Measurements from ENCODE around the gene MOXD1. TPM values are rescaled to one million over a fixed set of nuclear protein-coding genes. Genes with fewer than 3 reads are reported as not detected.

Gene MOXD1
- total RNA-seq, 1 donor from 2014 or later: 8.0 TPM

DNA sequence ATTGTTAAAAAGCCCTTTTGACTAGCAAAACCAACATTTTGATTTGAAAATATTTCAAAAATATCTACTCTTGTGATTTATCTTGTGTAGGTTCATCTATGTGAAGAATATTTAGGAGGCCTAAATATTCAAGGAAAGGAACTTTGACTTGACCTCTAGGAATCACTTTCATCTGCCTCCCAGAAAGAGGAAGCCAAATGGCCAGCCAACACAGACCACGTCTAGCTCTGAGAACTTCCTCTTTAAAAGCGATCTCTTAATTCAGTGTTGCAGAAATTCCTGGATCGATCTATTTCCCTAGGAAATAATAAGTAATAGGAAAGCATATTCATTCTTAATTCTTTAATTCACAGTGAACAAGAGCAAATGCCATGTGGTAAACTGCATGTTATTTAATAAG lies 9.6 kb upstream of the MOXD1 start:
- Mint-ChIP-seq H3K4me1 (ENCODE audit: unreplicated experiment) (peaks cover 20% of the 10 kb centered on the region), H3K9me3 (ENCODE audit: unreplicated experiment) (no peaks in the 10 kb centered on the region), H3K27me3 (ENCODE audit: unreplicated experiment) (no peaks in the 10 kb centered on the region), H3K36me3 (ENCODE audit: unreplicated experiment) (no peaks in the 10 kb centered on the region), H3K27ac (ENCODE audit: unreplicated experiment) (no peak overlapping the region), H3K4me3 (ENCODE audit: unreplicated experiment) (no peak overlapping the region)
- TF ChIP-seq, protein P1, sequence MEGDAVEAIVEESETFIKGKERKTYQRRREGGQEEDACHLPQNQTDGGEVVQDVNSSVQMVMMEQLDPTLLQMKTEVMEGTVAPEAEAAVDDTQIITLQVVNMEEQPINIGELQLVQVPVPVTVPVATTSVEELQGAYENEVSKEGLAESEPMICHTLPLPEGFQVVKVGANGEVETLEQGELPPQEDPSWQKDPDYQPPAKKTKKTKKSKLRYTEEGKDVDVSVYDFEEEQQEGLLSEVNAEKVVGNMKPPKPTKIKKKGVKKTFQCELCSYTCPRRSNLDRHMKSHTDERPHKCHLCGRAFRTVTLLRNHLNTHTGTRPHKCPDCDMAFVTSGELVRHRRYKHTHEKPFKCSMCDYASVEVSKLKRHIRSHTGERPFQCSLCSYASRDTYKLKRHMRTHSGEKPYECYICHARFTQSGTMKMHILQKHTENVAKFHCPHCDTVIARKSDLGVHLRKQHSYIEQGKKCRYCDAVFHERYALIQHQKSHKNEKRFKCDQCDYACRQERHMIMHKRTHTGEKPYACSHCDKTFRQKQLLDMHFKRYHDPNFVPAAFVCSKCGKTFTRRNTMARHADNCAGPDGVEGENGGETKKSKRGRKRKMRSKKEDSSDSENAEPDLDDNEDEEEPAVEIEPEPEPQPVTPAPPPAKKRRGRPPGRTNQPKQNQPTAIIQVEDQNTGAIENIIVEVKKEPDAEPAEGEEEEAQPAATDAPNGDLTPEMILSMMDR (IDR thresholded peaks at IDR 0.05): no peak
- no peak for DNase-seq (ENCODE audit: extremely low spot score, unreplicated experiment)

DNA sequence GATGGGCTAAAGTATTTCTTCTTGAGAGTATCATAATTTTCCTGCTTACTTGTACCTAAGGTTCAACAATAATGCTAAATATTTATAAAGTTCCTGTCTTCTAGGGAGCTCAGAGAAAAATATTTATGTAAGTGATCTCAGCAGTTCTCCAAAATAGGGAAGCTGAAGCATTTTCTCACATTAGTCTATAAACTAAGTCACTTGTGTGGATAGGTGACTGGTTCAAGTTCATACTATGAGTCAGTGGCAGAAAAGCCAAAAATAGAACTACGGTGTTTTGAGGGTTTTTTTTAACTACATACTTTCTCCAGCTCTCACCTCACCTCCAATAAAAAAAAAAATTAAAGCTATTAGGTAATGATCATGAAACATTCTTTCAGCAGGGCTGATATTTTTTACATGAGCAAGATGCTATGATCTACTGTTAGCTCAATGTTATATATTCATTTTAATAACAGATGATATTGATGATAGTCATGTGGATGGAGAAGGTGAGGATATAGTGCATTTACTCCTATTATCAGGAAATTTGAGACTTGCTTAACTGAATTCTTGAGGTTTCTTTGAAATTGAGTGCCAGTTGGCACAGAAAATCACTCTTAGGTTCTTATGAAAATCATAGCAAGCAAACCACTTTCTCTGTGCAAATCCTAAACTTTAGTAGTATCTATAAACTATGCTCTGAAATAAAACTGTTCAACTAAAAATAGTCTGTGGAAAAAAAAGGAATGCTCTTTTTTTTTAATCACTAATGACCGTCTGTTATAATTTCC lies 4.1 kb upstream of the MOXD1 start:
- no peaks in the 10 kb centered on the region for H3K27me3 Mint-ChIP-seq (ENCODE audit: unreplicated experiment)
- DNase-seq (ENCODE audit: extremely low spot score, unreplicated experiment): no peak

DNA sequence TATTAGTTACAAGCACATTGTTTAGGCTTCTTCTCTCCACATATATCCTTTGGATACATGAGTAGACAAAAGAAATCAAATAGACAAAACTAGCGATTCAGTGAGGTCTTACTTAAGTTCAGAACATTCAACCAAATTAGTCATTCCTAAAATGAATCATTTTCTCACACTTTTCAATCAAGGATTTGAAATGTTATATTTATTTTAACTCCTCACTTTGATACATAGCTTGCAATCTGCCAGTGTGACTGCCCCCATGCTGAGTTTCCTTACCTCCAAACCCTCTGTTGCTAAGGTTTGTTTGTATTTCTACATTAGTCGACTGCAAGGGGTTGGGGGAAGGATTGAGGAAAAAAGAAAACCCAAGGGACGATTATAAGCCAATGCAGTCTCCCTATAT lies 3.5 kb upstream of the MOXD1 start:
- no peak overlapping the region for H3K4me3 Mint-ChIP-seq (ENCODE audit: unreplicated experiment)
- no peak for DNase-seq (ENCODE audit: extremely low spot score, unreplicated experiment)
- peak overlapping the region; percentile 10 for H3K27ac Mint-ChIP-seq (ENCODE audit: unreplicated experiment)

More for the DNA sequence above, 4.1 kb upstream of the MOXD1 start:
- Mint-ChIP-seq H3K9me3 (ENCODE audit: unreplicated experiment) (no peaks in the 10 kb centered on the region), H3K4me3 (ENCODE audit: unreplicated experiment) (no peak overlapping the region), H3K36me3 (ENCODE audit: unreplicated experiment) (no peaks in the 10 kb centered on the region), H3K4me1 (ENCODE audit: unreplicated experiment) (peaks cover 20% of the 10 kb centered on the region), H3K27ac (ENCODE audit: unreplicated experiment) (no peak overlapping the region)
- TF ChIP-seq, protein P1 (IDR thresholded peaks at IDR 0.05): no peak

DNA sequence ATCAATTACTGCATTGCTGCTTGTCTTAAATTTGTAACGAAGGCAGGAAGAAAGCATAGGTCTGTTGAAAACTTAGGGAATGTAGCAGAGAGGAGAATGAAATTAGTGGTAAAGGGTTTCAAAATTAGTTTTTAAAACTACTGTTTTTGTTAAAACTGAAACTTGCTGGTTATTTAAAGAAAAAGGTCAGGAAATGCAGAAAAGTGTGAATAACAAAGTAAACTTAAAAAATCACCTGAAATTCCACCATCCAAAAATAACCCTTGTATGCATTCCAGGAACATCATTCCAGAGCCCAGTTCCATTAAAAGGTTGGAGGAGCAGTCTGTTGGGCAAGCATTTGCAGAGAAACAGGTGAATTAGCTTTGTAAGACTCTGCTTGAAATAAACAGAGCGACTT lies 3.1 kb upstream of the MOXD1 start:
- no peak for DNase-seq (ENCODE audit: extremely low spot score, unreplicated experiment)
- H3K9me3 Mint-ChIP-seq (ENCODE audit: unreplicated experiment): no peaks in the 10 kb centered on the region
- TF ChIP-seq, protein P1 (IDR thresholded peaks at IDR 0.05): no peak
- no peak overlapping the region for H3K4me3 Mint-ChIP-seq (ENCODE audit: unreplicated experiment)
- peaks cover 27% of the 10 kb centered on the region for H3K4me1 Mint-ChIP-seq (ENCODE audit: unreplicated experiment)
- H3K36me3 Mint-ChIP-seq (ENCODE audit: unreplicated experiment): no peaks in the 10 kb centered on the region
- H3K27me3 Mint-ChIP-seq (ENCODE audit: unreplicated experiment): no peaks in the 10 kb centered on the region
- H3K27ac Mint-ChIP-seq (ENCODE audit: unreplicated experiment): peak overlapping the region; percentile 10

More for the DNA sequence above, 3.5 kb upstream of the MOXD1 start:
- H3K27me3 Mint-ChIP-seq (ENCODE audit: unreplicated experiment): no peaks in the 10 kb centered on the region
- H3K36me3 Mint-ChIP-seq (ENCODE audit: unreplicated experiment): no peaks in the 10 kb centered on the region
- TF ChIP-seq, protein P1 (IDR thresholded peaks at IDR 0.05): no peak
- peaks cover 26% of the 10 kb centered on the region for H3K4me1 Mint-ChIP-seq (ENCODE audit: unreplicated experiment)
- H3K9me3 Mint-ChIP-seq (ENCODE audit: unreplicated experiment): no peaks in the 10 kb centered on the region

DNA sequence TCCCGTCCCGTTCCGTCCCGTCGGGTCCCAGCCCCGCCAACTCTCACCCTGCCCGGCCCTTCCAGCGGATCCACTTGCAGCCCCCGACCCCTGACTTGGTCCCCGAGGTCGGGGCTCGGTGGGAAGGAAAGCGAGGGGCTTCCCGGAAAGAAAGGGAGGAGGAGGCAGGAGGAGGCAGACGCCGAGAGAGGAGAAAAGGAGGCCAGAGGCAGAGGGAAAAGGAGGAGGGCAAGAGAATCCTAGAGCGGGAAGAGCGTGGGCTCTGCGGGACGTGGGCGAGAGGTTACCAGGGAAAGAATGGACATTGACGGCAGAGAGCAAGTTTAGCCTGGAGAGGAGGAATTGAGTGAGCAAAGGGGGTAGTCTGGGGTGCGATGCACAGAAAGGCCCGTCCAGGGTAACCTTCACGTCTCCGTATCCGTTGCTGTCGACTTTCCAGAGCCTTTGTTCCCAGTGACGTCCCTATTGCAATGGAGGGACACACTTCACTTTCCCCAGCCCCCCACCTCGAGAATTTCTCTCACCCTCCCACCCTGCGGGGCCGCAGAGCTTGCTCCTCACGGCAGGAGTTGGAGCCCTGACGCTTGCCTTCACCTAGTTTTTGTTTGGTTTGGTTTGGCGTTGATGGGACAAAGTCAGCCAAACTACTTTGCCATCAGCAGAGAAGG lies 477 bp upstream of the MOXD1 start:
- peaks cover 27% of the 10 kb centered on the region for H3K4me1 Mint-ChIP-seq (ENCODE audit: unreplicated experiment)
- H3K4me3 Mint-ChIP-seq (ENCODE audit: unreplicated experiment): peak overlapping the region; percentile 73
- no peaks in the 10 kb centered on the region for H3K36me3 Mint-ChIP-seq (ENCODE audit: unreplicated experiment)
- no peaks in the 10 kb centered on the region for H3K9me3 Mint-ChIP-seq (ENCODE audit: unreplicated experiment)
- TF ChIP-seq, protein P1 (IDR thresholded peaks at IDR 0.05): no peak
- no peaks in the 10 kb centered on the region for H3K27me3 Mint-ChIP-seq (ENCODE audit: unreplicated experiment)
- no peak overlapping the region for H3K27ac Mint-ChIP-seq (ENCODE audit: unreplicated experiment)
- DNase-seq (ENCODE audit: extremely low spot score, unreplicated experiment): no peak
